SK-N-MC (cell line): ENCODE data around the gene CACNA2D1.

ENCODE experiments used
- EZH2 ChIP-seq: fragments of 200-600 bp; sonication (generic); IDR thresholded peaks from one replicate; pipeline ENCODE4 v1.6.1; 2017; ENCODE audit warnings: antibody characterized with exemption
- POLR2AphosphoS5 ChIP-seq: IDR thresholded peaks from 2 replicates; pipeline ENCODE4 v1.6.1; 2012; ENCODE audit warnings: mild to moderate bottlenecking, low read depth, low read length, borderline replicate concordance

DNA sequence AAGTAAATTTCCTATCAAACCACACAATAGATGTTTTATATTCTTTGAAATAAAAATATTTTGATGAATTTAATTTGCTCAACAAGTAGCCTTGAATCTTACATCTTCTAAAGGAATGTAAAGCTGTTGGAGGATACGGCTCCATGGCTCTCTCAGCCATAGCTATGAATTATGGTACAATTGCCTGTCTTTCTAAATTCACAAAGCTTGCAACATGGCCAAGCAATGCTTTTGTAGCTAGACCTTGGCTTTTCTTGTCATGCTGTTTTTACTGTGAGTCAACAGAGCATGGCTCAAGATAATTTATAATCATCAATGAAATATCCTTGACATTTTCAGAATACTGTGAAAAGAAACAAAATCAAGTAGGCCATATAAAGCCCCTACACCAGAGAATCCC, 286.7 kb downstream of the CACNA2D1 start:
- TF ChIP-seq EZH2 = no peak
- no peak for TF ChIP-seq POLR2AphosphoS5
